HG03280 (cell line): ENCODE results near the gene CYP46A1.

Experiments
- ATAC-seq: cut with Tn5 transposase; IDR thresholded peaks from one replicate; pipeline ENCODE4 v1.9.1; 2021; ENCODE audit warnings: mild to moderate bottlenecking, moderate library complexity; ENCODE audit not compliant: unreplicated experiment

CYP46A1 gene

GRCh38 chr14:99727096-99727870, 43.2 kb downstream of the CYP46A1 start:
- ATAC-seq: no peak

- no peak for ATAC-seq
Measured at GRCh38 chr14:99728231-99728920, 44.3 kb downstream of the CYP46A1 start.

GRCh38 chr14:99728981-99729451, 44.9 kb downstream of the CYP46A1 start:
- no peak for ATAC-seq

GRCh38 chr14:99729991-99730875, 46.1 kb downstream of the CYP46A1 start:
- peak; percentile 61 for ATAC-seq

GRCh38 chr14:99730876-99731546, 46.9 kb downstream of the CYP46A1 start:
- ATAC-seq: no peak

- no peak for ATAC-seq
Measured at GRCh38 chr14:99731547-99732435, 47.7 kb downstream of the CYP46A1 start.

GRCh38 chr14:99732436-99733210, 48.5 kb downstream of the CYP46A1 start:
- ATAC-seq: no peak

- no peak for ATAC-seq
Measured at GRCh38 chr14:99733211-99733539, 49.1 kb downstream of the CYP46A1 start.

GRCh38 chr14:99733540-99734405, 49.7 kb downstream of the CYP46A1 start:
- ATAC-seq: no peak

GRCh38 chr14:99734406-99735051, 50.4 kb downstream of the CYP46A1 start:
- no peak for ATAC-seq

- ATAC-seq: no peak
Measured at GRCh38 chr14:99735189-99736135, 51.4 kb downstream of the CYP46A1 start.

GRCh38 chr14:99736603-99737371, 52.7 kb downstream of the CYP46A1 start:
- ATAC-seq: no peak

- ATAC-seq: no peak
Measured at GRCh38 chr14:99737451-99737951, 53.4 kb downstream of the CYP46A1 start.

GRCh38 chr14:99737956-99738667, 54.0 kb downstream of the CYP46A1 start:
- ATAC-seq: no peak

- no peak for ATAC-seq
Measured at GRCh38 chr14:99740411-99740810, 56.3 kb downstream of the CYP46A1 start.
